Activated T-cell treated with anti-CD3 and anti-CD28 coated beads, Interleukin-2, amount 50 U/mL, for 72 hours (primary cell): ENCODE data around the gene DOCK2. TPM values are rescaled to one million over a fixed set of nuclear protein-coding genes. Genes with fewer than 3 reads are reported as not detected.

ENCODE experiments used
- ATAC-seq, 2 donors: fragments of 150-1000 bp; cut with Tn5 transposase; replicated peaks in 1 of 2; 2 replicates each; pipeline ENCODE4 v1.10.0; 2021; ENCODE audit warnings: moderate library complexity in 2 of 2, mild to moderate bottlenecking in 1 of 2
- DNase-seq, 2 donors: peaks; one replicate each; pipeline ENCODE4 v3.0.0; 2021 to 2022; ENCODE audit warnings: mixed read lengths in 1 of 2
- H3K27ac Mint-ChIP-seq: one replicate; pipeline ENCODE4 v1.8.0; 2022; ENCODE audit warnings: mild to moderate bottlenecking, moderate library complexity, mixed read lengths
- H3K27me3 Mint-ChIP-seq: one replicate; pipeline ENCODE4 v1.8.0; 2022; ENCODE audit warnings: low read depth, mixed read lengths
- H3K36me3 Mint-ChIP-seq, 2 donors: one replicate each; pipeline ENCODE4 v1.8.0; 2022; ENCODE audit warnings: mixed read lengths in 2 of 2, mild to moderate bottlenecking in 1 of 2; ENCODE audit not compliant: insufficient read depth in 2 of 2
- H3K4me1 Mint-ChIP-seq: one replicate; pipeline ENCODE4 v1.8.0; 2022; ENCODE audit warnings: low read depth, mixed read lengths
- H3K4me3 Mint-ChIP-seq, 2 donors: one replicate each; pipeline ENCODE4 v1.8.0; 2022; ENCODE audit warnings: mild to moderate bottlenecking in 2 of 2, mixed read lengths in 2 of 2, moderate library complexity in 2 of 2
- H3K9me3 Mint-ChIP-seq, 2 donors: one replicate each; pipeline ENCODE4 v1.8.0; 2022; ENCODE audit warnings: mixed read lengths in 2 of 2
- total RNA-seq, 2 donors: library from RNA; stranded (reverse); gene quantifications; one replicate each; pipeline ENCODE4 v1.2.3, GENCODE V29; 2022

DOCK2 gene
- total RNA-seq, 2 donors from 2014 or later, result 242 to 245 TPM

DNA sequence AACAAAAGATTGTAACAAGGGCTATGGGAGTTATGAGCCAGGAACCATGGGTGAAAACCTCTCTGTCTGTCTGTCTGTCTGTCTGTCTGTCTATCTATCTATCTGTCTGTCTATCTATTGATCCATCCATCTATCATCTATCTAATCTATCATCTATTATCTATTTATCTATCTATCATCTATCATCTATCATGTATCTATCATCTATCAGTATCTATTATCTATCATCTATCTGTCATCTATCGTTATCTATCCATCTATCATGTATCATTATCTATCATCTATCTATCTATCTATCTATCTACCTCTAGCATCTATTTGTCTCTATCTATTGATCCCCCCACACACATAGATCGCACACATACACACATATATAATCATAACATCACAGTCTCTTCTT is 230.3 kb downstream of the DOCK2 start:
- Mint-ChIP-seq H3K4me3 (no peak overlapping the region), H3K27me3 (no peaks in the 10 kb centered on the region), H3K36me3 (peaks cover 2 to 7% of the 10 kb centered on the region in 2 donors), H3K4me1 (peaks cover 12% of the 10 kb centered on the region), H3K27ac (peak overlapping the region; percentile 69), H3K9me3 (no peaks in the 10 kb centered on the region)
- no peak for ATAC-seq
- DNase-seq, result no peak

GRCh38 chr5:169869066-169869465 is 232.0 kb downstream of the DOCK2 start:
- Mint-ChIP-seq H3K4me3 (no peak overlapping the region), H3K27me3 (no peaks in the 10 kb centered on the region), H3K27ac (no peak overlapping the region), H3K36me3 (peaks cover 2 to 8% of the 10 kb centered on the region in 2 donors), H3K9me3 (no peaks in the 10 kb centered on the region), H3K4me1 (peaks cover 12% of the 10 kb centered on the region)
- no peak for DNase-seq
- no peak for ATAC-seq

DNA sequence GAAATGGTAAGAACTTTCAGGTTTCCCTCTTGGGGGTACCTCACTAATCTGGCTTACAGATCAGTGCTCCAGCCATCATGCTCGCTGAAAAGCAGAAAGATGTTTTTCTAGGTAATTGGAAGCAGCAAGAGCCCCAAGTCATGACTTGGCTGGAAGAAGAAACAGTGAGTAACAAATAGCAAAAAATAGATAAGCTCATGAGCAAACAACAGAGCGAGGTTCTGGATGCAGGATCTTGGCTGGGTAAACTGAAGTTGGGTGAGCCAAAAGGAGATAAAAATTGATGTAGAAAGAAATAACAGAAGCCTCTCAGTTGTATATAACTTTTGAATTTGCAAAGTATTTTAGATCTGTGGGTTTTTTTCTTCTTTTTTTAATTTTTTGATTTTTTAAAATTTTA is 233.1 kb downstream of the DOCK2 start:
- H3K9me3 Mint-ChIP-seq, result no peaks in the 10 kb centered on the region
- no peak for ATAC-seq
- peaks cover 11% of the 10 kb centered on the region for H3K4me1 Mint-ChIP-seq
- no peak overlapping the region for H3K27ac Mint-ChIP-seq
- no peaks in the 10 kb centered on the region for H3K27me3 Mint-ChIP-seq
- no peak for DNase-seq
- no peak overlapping the region for H3K4me3 Mint-ChIP-seq
- peaks cover 2 to 8% of the 10 kb centered on the region in 2 donors for H3K36me3 Mint-ChIP-seq

- Mint-ChIP-seq H3K36me3 (peaks cover 2 to 11% of the 10 kb centered on the region in 2 donors), H3K9me3 (no peaks in the 10 kb centered on the region), H3K27ac (no peak overlapping the region)
Observed at GRCh38 chr5:169871826-169872490, 234.9 kb downstream of the DOCK2 start.

GRCh38 chr5:169873642-169874041 is 236.6 kb downstream of the DOCK2 start:
- Mint-ChIP-seq H3K27ac (no peak overlapping the region), H3K27me3 (no peaks in the 10 kb centered on the region), H3K4me1 (peaks cover 16% of the 10 kb centered on the region), H3K4me3 (no peak overlapping the region), H3K36me3 (peaks cover 0 to 9% of the 10 kb centered on the region in 2 donors), H3K9me3 (no peaks in the 10 kb centered on the region)
- DNase-seq (no peak), ATAC-seq (no peak)

More at GRCh38 chr5:169871826-169872490, 234.9 kb downstream of the DOCK2 start:
- no peak for DNase-seq
- H3K27me3 Mint-ChIP-seq, result no peaks in the 10 kb centered on the region
- ATAC-seq, result no peak
- no peak overlapping the region for H3K4me3 Mint-ChIP-seq
- H3K4me1 Mint-ChIP-seq, result peaks cover 16% of the 10 kb centered on the region

- H3K4me1 Mint-ChIP-seq, result peaks cover 11% of the 10 kb centered on the region
- H3K4me3 Mint-ChIP-seq, result no peak overlapping the region
Observed at GRCh38 chr5:169874621-169875020, 237.5 kb downstream of the DOCK2 start.

GRCh38 chr5:169875091-169875728 is 238.1 kb downstream of the DOCK2 start:
- Mint-ChIP-seq H3K27me3 (no peaks in the 10 kb centered on the region), H3K36me3 (peaks cover 2 to 9% of the 10 kb centered on the region in 2 donors), H3K4me1 (peaks cover 11% of the 10 kb centered on the region), H3K27ac (no peak overlapping the region), H3K9me3 (no peaks in the 10 kb centered on the region), H3K4me3 (no peak overlapping the region)
- no peak for DNase-seq
- no peak for ATAC-seq

More at GRCh38 chr5:169874621-169875020, 237.5 kb downstream of the DOCK2 start:
- Mint-ChIP-seq H3K36me3 (peaks cover 2 to 9% of the 10 kb centered on the region in 2 donors), H3K27ac (no peak overlapping the region), H3K27me3 (no peaks in the 10 kb centered on the region), H3K9me3 (no peaks in the 10 kb centered on the region)
- DNase-seq (no peak), ATAC-seq (no peak)

DNA sequence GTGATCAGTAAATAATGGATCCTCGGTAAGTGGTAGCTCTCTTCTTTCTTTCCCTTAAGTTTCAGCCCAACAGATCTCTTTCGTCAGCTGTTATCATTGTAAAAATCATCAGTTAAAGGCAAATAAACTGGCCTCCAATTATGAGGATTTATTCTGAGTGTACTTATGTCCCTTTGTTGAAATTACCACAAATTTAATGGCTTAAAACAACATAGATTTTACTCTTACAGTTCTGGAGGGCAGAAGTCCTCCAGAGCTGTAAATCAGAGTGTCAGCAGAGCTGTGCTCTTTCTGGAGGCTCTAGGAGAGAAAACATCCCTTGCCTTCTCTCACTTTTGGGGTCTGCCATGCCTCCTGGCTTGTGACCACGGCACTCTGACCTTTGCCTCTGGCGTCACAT is 238.7 kb downstream of the DOCK2 start:
- H3K27ac Mint-ChIP-seq, result no peak overlapping the region
- H3K4me1 Mint-ChIP-seq, result peaks cover 11% of the 10 kb centered on the region
- no peak for ATAC-seq
- peaks cover 2 to 9% of the 10 kb centered on the region in 2 donors for H3K36me3 Mint-ChIP-seq
- DNase-seq, result no peak
- no peaks in the 10 kb centered on the region for H3K27me3 Mint-ChIP-seq
- H3K9me3 Mint-ChIP-seq, result no peaks in the 10 kb centered on the region
- H3K4me3 Mint-ChIP-seq, result no peak overlapping the region

- H3K9me3 Mint-ChIP-seq, result no peaks in the 10 kb centered on the region
- H3K4me3 Mint-ChIP-seq, result no peak overlapping the region
- H3K27me3 Mint-ChIP-seq, result no peaks in the 10 kb centered on the region
- DNase-seq (no peak), ATAC-seq (no peak)
- peaks cover 11% of the 10 kb centered on the region for H3K4me1 Mint-ChIP-seq
- H3K27ac Mint-ChIP-seq, result no peak overlapping the region
- H3K36me3 Mint-ChIP-seq, result peaks cover 2 to 7% of the 10 kb centered on the region in 2 donors
Observed at GRCh38 chr5:169876386-169876785, 239.3 kb downstream of the DOCK2 start.

- Mint-ChIP-seq H3K27ac (no peak overlapping the region), H3K4me1 (peaks cover 11% of the 10 kb centered on the region), H3K9me3 (no peaks in the 10 kb centered on the region), H3K36me3 (peaks cover 4 to 6% of the 10 kb centered on the region in 2 donors), H3K4me3 (no peak overlapping the region), H3K27me3 (no peaks in the 10 kb centered on the region)
- no peak for DNase-seq
- ATAC-seq, result no peak
Observed at GRCh38 chr5:169880012-169880663, 243.1 kb downstream of the DOCK2 start.

GRCh38 chr5:169880785-169881184 is 243.7 kb downstream of the DOCK2 start:
- Mint-ChIP-seq H3K27ac (no peak overlapping the region), H3K9me3 (no peaks in the 10 kb centered on the region), H3K4me3 (no peak overlapping the region), H3K36me3 (peaks cover 4 to 6% of the 10 kb centered on the region in 2 donors), H3K27me3 (no peaks in the 10 kb centered on the region), H3K4me1 (peaks cover 6% of the 10 kb centered on the region)
- DNase-seq (no peak), ATAC-seq (no peak)

DNA sequence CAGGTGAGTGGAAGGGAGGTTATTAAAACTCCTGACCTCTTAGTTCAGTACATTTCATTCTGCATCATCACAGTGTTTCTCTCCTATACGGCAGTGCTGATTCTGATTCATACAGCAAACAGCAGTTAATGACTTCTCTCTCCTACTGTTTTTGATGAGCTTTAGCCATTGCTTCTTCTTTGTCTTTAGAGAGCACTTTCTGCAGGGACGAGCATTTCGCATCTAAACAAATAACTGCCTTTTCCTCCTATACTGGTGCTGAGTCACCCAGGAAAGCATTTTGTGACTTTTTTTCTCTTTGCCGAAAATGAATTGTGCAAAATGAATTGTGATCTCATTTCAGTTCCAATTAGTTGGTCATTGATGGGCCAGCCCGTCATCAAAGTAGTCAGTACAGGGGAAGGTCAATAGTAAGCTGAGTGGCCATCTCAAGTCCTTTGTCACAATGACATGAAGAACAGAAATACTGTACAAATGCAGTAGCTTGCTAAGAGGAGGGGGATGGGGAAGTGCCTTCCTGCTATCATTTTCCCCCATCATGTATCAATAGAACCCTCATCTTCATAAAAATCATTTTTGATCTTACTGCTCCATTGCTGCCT is 244.7 kb downstream of the DOCK2 start:
- Mint-ChIP-seq H3K27ac (no peak overlapping the region), H3K4me3 (no peak overlapping the region), H3K9me3 (no peaks in the 10 kb centered on the region), H3K4me1 (no peaks in the 10 kb centered on the region), H3K36me3 (peaks cover 4% of the 10 kb centered on the region in 2 donors), H3K27me3 (no peaks in the 10 kb centered on the region)
- DNase-seq (no peak), ATAC-seq (no peak)

- DNase-seq (no peak), ATAC-seq (no peak)
- Mint-ChIP-seq H3K4me1 (peaks cover 6% of the 10 kb centered on the region), H3K27me3 (no peaks in the 10 kb centered on the region), H3K36me3 (peaks cover 1 to 2% of the 10 kb centered on the region in 2 donors), H3K27ac (no peak overlapping the region), H3K4me3 (no peak overlapping the region), H3K9me3 (no peaks in the 10 kb centered on the region)
Observed at GRCh38 chr5:169886033-169886432, 249.0 kb downstream of the DOCK2 start.
